NCI-H2227 treated with DMSO at 0.1 percent for 48 hours (cell line): ENCODE measurements around the gene PGBD5.
A peak's percentile ranks its signal among the peaks of the same experiment; 100 is the strongest.

Source experiments
- DNase-seq: peaks from one replicate; lab custom pipeline; 2025; lab: John Stamatoyannopoulos, UW

Gene PGBD5

GRCh38 chr1:230321741-230322420 lies 104.3 kb downstream of the PGBD5 start:
- no peak for DNase-seq

- DNase-seq, result no peak
These were observed 104.8 kb downstream of the PGBD5 start for GRCh38 chr1:230321341-230321740.

GRCh38 chr1:230320804-230321203 lies 105.3 kb downstream of the PGBD5 start:
- no peak for DNase-seq

- DNase-seq, result no peak
These were observed 107.0 kb downstream of the PGBD5 start for GRCh38 chr1:230319014-230319747.

- DNase-seq, result no peak
These were observed 108.0 kb downstream of the PGBD5 start for GRCh38 chr1:230317823-230318819.

- DNase-seq, result no peak
These were observed 109.0 kb downstream of the PGBD5 start for GRCh38 chr1:230316864-230317745.

- DNase-seq, result no peak
These were observed 111.0 kb downstream of the PGBD5 start for GRCh38 chr1:230315099-230315498.

- DNase-seq, result no peak
These were observed 112.0 kb downstream of the PGBD5 start for GRCh38 chr1:230314142-230314470.

- no peak for DNase-seq
These were observed 112.5 kb downstream of the PGBD5 start for GRCh38 chr1:230313453-230314141.

- no peak for DNase-seq
These were observed 113.5 kb downstream of the PGBD5 start for GRCh38 chr1:230312676-230313075.

GRCh38 chr1:230310381-230311163 lies 115.6 kb downstream of the PGBD5 start:
- peak; percentile 85 for DNase-seq

- no peak for DNase-seq
These were observed 116.4 kb downstream of the PGBD5 start for GRCh38 chr1:230309646-230310177.

GRCh38 chr1:230308821-230309220 lies 117.3 kb downstream of the PGBD5 start:
- DNase-seq, result no peak

- DNase-seq, result no peak
These were observed 118.1 kb downstream of the PGBD5 start for GRCh38 chr1:230308039-230308438.

GRCh38 chr1:230307213-230307612 lies 118.9 kb downstream of the PGBD5 start:
- no peak for DNase-seq

GRCh38 chr1:230306169-230306568 lies 120.0 kb downstream of the PGBD5 start:
- DNase-seq, result no peak

- no peak for DNase-seq
These were observed 122.3 kb downstream of the PGBD5 start for GRCh38 chr1:230303822-230304221.

GRCh38 chr1:230303069-230303468 lies 123.1 kb downstream of the PGBD5 start:
- DNase-seq, result no peak

- no peak for DNase-seq
These were observed 124.3 kb downstream of the PGBD5 start for GRCh38 chr1:230301822-230302221.

- DNase-seq, result no peak
These were observed 124.8 kb downstream of the PGBD5 start for GRCh38 chr1:230301322-230301721.
